ENCODE measurements around the gene CCL2. TPM values are rescaled to one million over a fixed set of nuclear protein-coding genes. Genes with fewer than 3 reads are reported as not detected.

CCL2 gene
- total and polyA plus RNA-seq, 2 experiments from 2014 or later = 1.5 to 18.5 TPM

DNA sequence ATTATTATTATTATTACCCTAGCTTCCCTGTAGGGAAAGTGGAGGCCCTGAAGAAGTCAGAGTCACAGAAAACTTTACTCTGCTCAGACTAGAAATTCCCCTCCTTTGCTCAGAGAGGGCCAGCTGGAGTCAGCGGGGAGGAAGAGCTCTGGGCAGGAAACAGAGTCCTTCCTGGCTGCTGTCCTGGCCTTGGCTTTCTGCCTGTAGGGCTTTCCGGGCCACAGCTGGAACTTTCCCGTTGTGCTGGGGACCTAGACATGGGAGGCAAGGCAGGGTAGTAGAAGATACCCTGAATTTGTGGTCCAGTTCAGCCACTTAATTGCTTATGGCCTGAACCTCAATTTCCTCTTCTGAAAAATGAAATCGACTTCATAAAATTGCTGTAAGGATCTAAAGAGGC lies 14.0 kb upstream of the CCL2 start (continued):
- TF ChIP-seq, protein P1, sequence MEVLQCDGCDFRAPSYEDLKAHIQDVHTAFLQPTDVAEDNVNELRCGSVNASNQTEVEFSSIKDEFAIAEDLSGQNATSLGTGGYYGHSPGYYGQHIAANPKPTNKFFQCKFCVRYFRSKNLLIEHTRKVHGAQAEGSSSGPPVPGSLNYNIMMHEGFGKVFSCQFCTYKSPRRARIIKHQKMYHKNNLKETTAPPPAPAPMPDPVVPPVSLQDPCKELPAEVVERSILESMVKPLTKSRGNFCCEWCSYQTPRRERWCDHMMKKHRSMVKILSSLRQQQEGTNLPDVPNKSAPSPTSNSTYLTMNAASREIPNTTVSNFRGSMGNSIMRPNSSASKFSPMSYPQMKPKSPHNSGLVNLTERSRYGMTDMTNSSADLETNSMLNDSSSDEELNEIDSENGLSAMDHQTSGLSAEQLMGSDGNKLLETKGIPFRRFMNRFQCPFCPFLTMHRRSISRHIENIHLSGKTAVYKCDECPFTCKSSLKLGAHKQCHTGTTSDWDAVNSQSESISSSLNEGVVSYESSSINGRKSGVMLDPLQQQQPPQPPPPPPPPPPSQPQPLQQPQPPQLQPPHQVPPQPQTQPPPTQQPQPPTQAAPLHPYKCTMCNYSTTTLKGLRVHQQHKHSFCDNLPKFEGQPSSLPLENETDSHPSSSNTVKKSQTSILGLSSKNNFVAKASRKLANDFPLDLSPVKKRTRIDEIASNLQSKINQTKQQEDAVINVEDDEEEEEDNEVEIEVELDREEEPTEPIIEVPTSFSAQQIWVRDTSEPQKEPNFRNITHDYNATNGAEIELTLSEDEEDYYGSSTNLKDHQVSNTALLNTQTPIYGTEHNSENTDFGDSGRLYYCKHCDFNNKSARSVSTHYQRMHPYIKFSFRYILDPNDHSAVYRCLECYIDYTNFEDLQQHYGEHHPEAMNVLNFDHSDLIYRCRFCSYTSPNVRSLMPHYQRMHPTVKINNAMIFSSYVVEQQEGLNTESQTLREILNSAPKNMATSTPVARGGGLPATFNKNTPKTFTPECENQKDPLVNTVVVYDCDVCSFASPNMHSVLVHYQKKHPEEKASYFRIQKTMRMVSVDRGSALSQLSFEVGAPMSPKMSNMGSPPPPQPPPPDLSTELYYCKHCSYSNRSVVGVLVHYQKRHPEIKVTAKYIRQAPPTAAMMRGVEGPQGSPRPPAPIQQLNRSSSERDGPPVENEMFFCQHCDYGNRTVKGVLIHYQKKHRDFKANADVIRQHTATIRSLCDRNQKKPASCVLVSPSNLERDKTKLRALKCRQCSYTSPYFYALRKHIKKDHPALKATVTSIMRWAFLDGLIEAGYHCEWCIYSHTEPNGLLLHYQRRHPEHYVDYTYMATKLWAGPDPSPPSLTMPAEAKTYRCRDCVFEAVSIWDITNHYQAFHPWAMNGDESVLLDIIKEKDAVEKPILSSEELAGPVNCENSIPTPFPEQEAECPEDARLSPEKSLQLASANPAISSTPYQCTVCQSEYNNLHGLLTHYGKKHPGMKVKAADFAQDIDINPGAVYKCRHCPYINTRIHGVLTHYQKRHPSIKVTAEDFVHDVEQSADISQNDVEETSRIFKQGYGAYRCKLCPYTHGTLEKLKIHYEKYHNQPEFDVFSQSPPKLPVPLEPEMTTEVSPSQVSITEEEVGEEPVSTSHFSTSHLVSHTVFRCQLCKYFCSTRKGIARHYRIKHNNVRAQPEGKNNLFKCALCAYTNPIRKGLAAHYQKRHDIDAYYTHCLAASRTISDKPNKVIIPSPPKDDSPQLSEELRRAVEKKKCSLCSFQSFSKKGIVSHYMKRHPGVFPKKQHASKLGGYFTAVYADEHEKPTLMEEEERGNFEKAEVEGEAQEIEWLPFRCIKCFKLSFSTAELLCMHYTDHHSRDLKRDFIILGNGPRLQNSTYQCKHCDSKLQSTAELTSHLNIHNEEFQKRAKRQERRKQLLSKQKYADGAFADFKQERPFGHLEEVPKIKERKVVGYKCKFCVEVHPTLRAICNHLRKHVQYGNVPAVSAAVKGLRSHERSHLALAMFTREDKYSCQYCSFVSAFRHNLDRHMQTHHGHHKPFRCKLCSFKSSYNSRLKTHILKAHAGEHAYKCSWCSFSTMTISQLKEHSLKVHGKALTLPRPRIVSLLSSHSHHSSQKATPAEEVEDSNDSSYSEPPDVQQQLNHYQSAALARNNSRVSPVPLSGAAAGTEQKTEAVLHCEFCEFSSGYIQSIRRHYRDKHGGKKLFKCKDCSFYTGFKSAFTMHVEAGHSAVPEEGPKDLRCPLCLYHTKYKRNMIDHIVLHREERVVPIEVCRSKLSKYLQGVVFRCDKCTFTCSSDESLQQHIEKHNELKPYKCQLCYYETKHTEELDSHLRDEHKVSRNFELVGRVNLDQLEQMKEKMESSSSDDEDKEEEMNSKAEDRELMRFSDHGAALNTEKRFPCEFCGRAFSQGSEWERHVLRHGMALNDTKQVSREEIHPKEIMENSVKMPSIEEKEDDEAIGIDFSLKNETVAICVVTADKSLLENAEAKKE (CRISPR knock-in tag; IDR thresholded peaks at IDR 0.05) = no peak
- TF ChIP-seq, protein P2, sequence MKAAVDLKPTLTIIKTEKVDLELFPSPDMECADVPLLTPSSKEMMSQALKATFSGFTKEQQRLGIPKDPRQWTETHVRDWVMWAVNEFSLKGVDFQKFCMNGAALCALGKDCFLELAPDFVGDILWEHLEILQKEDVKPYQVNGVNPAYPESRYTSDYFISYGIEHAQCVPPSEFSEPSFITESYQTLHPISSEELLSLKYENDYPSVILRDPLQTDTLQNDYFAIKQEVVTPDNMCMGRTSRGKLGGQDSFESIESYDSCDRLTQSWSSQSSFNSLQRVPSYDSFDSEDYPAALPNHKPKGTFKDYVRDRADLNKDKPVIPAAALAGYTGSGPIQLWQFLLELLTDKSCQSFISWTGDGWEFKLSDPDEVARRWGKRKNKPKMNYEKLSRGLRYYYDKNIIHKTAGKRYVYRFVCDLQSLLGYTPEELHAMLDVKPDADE (IDR thresholded peaks at IDR 0.05) = no peak
- no peak for TF ChIP-seq ZNF331 (CRISPR knock-in tag; IDR thresholded peaks at IDR 0.05; ENCODE audit: low read depth)
- TF ChIP-seq ZNF114 (CRISPR knock-in tag; IDR thresholded peaks at IDR 0.05) = no peak
- TF ChIP-seq, protein P3, sequence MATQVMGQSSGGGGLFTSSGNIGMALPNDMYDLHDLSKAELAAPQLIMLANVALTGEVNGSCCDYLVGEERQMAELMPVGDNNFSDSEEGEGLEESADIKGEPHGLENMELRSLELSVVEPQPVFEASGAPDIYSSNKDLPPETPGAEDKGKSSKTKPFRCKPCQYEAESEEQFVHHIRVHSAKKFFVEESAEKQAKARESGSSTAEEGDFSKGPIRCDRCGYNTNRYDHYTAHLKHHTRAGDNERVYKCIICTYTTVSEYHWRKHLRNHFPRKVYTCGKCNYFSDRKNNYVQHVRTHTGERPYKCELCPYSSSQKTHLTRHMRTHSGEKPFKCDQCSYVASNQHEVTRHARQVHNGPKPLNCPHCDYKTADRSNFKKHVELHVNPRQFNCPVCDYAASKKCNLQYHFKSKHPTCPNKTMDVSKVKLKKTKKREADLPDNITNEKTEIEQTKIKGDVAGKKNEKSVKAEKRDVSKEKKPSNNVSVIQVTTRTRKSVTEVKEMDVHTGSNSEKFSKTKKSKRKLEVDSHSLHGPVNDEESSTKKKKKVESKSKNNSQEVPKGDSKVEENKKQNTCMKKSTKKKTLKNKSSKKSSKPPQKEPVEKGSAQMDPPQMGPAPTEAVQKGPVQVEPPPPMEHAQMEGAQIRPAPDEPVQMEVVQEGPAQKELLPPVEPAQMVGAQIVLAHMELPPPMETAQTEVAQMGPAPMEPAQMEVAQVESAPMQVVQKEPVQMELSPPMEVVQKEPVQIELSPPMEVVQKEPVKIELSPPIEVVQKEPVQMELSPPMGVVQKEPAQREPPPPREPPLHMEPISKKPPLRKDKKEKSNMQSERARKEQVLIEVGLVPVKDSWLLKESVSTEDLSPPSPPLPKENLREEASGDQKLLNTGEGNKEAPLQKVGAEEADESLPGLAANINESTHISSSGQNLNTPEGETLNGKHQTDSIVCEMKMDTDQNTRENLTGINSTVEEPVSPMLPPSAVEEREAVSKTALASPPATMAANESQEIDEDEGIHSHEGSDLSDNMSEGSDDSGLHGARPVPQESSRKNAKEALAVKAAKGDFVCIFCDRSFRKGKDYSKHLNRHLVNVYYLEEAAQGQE (IDR thresholded peaks at IDR 0.05; ENCODE audit: unreplicated experiment) = no peak
- TF ChIP-seq EZH2 (IDR thresholded peaks at IDR 0.05; ENCODE audit: low read depth, unreplicated experiment) = no peak
- TF ChIP-seq NANOG (IDR thresholded peaks at IDR 0.05; ENCODE audit: borderline replicate concordance) = no peak
- no peak for TF ChIP-seq POLR2AphosphoS5 (IDR thresholded peaks at IDR 0.05; ENCODE audit: low read depth)

Measured in GM23338 (cell line).